Measurements from ENCODE around the gene MMEL1. TPM values are rescaled to one million over a fixed set of nuclear protein-coding genes. Genes with fewer than 3 reads are reported as not detected.

Gene MMEL1
- total and polyA plus RNA-seq, 8 donors: 0.39 to 8.7 (median 2.5) TPM

GRCh38 chr1:2639203-2639602 lies 6.4 kb upstream of the MMEL1 start:
- DNase-seq (peak in 1 of 6 donors; percentile 58), ATAC-seq (no peak), FAIRE-seq (no peak)
- H3K9me3 ChIP-seq: no peaks in the 10 kb centered on the region
- H3K4me1 ChIP-seq: peaks cover 0 to 8% (median 4%) of the 10 kb centered on the region in 3 donors
- no peak overlapping the region for H3K27ac ChIP-seq
- intact Hi-C loops (cut with DNase I): loop anchor here in 1 of 3 donors (10.0 kb wide), 1 partner anchor 214 kb away; no protein-coding TSS in a partner anchor
- H3K36me3 ChIP-seq: no peaks in the 10 kb centered on the region
- H3K4me3 ChIP-seq: no peak overlapping the region
- H3K27me3 ChIP-seq: no peaks in the 10 kb centered on the region
- WGBS, 2 donors: 15 to 27% methylated on average over 11 of the region's 11 CpGs
- TF ChIP-seq, protein P1, sequence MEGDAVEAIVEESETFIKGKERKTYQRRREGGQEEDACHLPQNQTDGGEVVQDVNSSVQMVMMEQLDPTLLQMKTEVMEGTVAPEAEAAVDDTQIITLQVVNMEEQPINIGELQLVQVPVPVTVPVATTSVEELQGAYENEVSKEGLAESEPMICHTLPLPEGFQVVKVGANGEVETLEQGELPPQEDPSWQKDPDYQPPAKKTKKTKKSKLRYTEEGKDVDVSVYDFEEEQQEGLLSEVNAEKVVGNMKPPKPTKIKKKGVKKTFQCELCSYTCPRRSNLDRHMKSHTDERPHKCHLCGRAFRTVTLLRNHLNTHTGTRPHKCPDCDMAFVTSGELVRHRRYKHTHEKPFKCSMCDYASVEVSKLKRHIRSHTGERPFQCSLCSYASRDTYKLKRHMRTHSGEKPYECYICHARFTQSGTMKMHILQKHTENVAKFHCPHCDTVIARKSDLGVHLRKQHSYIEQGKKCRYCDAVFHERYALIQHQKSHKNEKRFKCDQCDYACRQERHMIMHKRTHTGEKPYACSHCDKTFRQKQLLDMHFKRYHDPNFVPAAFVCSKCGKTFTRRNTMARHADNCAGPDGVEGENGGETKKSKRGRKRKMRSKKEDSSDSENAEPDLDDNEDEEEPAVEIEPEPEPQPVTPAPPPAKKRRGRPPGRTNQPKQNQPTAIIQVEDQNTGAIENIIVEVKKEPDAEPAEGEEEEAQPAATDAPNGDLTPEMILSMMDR (IDR thresholded peaks at IDR 0.05): no peak

DNA sequence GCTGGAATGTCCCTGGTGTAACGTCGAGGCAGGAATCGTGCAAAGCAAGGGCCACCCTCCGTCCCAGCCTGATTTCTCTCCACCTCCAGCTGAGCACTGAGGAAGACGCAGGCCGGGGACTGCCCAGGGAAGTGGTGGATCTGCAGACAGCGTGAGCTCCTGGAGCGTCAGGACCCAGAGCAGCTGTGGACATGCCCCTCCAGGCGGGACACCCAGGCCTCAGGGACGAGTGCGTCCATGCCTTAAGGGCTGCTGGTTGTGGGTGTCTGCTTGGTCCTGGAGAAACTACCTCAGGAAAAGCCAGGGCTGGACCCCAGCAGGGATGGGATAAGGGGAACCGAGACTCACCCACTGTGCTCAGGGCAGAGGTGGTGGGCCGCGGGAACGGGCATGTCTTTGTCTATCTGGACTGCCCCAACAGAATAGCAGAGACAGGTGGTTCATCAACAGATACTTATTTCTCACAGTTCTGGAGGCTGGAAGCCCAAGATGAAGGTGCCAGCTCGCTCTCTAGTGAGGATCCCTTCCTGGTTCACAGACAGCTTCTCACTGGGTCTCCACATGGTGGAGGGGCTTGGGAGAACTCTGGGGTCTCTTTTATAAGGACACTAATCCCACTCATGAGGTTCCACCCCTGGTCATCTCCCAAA lies 5.8 kb upstream of the MMEL1 start:
- Histone ChIP-seq H3K27ac (no peak overlapping the region), H3K36me3 (no peaks in the 10 kb centered on the region), H3K4me1 (peaks cover 0 to 8% (median 4%) of the 10 kb centered on the region in 3 donors), H3K9me3 (no peaks in the 10 kb centered on the region), H3K27me3 (no peaks in the 10 kb centered on the region), H3K4me3 (no peak overlapping the region)
- TF ChIP-seq, protein P1 (IDR thresholded peaks at IDR 0.05): no peak
- intact Hi-C loops (cut with DNase I): loop anchor here in 1 of 3 donors (10.0 kb wide), 1 partner anchor 214 kb away; no protein-coding TSS in a partner anchor
- ATAC-seq: no peak
- WGBS, 2 donors: 69 to 75% methylated on average over 16 of the region's 16 CpGs
- no peak for FAIRE-seq
- peak in 1 of 6 donors; percentile 52 for DNase-seq

DNA sequence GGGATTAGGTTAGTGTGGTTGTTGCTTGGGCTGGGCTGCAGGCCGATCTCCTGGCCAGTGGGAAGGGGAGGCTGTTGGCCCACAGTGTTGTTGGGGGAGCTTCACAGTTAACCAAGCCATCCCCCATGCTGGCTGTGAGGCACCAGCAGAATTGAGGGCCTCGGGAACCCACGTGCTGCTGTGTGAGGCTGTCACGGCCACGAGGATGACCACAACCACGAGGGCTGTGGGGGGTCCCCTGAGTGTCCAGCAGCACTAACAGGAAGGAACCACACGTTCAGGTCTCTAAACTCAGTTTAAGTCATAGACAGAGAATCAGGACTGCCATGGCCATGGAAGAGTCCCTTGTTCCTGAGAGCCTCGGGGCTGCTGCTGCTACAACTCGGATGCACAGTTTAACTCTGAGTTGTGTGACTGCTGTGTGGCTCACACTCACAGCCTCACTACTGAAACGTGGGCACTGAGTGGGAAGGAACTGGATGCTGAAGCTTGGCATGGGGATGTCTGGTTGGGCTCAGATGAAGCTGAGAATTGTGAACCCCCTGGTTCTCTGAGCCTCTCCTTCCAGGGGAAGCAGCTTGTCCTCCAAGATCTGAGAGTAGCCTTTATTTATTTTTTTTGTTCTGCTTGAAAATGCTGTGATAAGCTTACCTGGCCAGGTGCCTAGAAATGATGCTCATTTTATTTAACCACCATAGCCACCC lies 4.8 kb upstream of the MMEL1 start:
- peaks cover 0 to 8% (median 4%) of the 10 kb centered on the region in 3 donors for H3K4me1 ChIP-seq
- WGBS, 2 donors: 72 to 81% methylated on average over 10 of the region's 10 CpGs
- intact Hi-C loops (cut with DNase I): loop anchor here in 1 of 3 donors (10.0 kb wide), 1 partner anchor 213 kb away; no protein-coding TSS in a partner anchor
- H3K27ac ChIP-seq: no peak overlapping the region
- FAIRE-seq: no peak
- no peak for ATAC-seq
- DNase-seq: no peak
- no peaks in the 10 kb centered on the region for H3K9me3 ChIP-seq
- no peaks in the 10 kb centered on the region for H3K27me3 ChIP-seq
- H3K36me3 ChIP-seq: no peaks in the 10 kb centered on the region
- TF ChIP-seq, protein P1 (IDR thresholded peaks at IDR 0.05): no peak
- H3K4me3 ChIP-seq: no peak overlapping the region

DNA sequence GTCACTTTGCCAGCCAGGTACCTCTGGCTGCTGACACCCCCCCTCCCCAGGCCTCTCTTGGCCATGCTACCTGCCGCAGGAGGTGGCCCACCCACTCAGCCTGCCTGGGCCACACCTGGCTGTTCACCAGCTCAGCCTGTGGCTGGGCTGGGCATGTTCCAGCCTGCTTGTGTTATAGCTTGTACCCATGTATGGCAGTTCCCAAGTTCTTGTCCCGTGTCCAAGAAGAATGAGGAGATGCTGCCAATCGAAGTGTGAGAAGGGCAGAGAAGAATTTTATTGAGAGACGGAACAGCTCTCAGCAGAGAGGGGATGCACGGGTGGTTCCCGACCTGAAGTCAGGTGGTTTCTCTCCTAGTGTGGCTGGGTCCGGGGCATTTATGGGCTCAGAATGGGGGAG lies 3.9 kb upstream of the MMEL1 start:
- DNase-seq (peak in 1 of 6 donors; percentile 44), FAIRE-seq (no peak), ATAC-seq (no peak)
- intact Hi-C loops (cut with DNase I): loop anchor here in 1 of 3 donors (10.0 kb wide), 1 partner anchor 212 kb away; no protein-coding TSS in a partner anchor
- WGBS, 2 donors: 85 to 89% methylated on average over 7 of the region's 7 CpGs
- H3K27ac ChIP-seq: no peak overlapping the region
- no peaks in the 10 kb centered on the region for H3K36me3 ChIP-seq
- no peak overlapping the region for H3K4me3 ChIP-seq
- TF ChIP-seq, protein P1 (IDR thresholded peaks at IDR 0.05): no peak
- peaks cover 0 to 3% (median 0%) of the 10 kb centered on the region in 3 donors for H3K4me1 ChIP-seq
- no peaks in the 10 kb centered on the region for H3K9me3 ChIP-seq
- no peaks in the 10 kb centered on the region for H3K27me3 ChIP-seq

Measured in pancreas (tissue), 10 donors.